LNCaP clone FGC (cell line): Measurements from ENCODE around the gene POLDIP2.

Source experiments
- DNase-seq: peaks from one replicate; pipeline ENCODE4 v3.0.0-alpha.2; 2011; ENCODE audit warnings: low read depth
- H3K4me3 ChIP-seq: 2 replicates; pipeline ENCODE4 v1.5.1; 2011; ENCODE audit warnings: mild to moderate bottlenecking, low read depth, low read length, control low read depth
- CTCF ChIP-seq: IDR thresholded peaks from 2 replicates; pipeline ENCODE4 v1.5.1; 2012; ENCODE audit warnings: mild to moderate bottlenecking; ENCODE audit not compliant: control insufficient read depth, insufficient read depth; ENCODE audit errors: extremely low read depth

The POLDIP2 gene

GRCh38 chr17:28306954-28307401, 50.3 kb downstream of the POLDIP2 start:
- no peak overlapping the region for H3K4me3 ChIP-seq
- DNase-seq = no peak
- TF ChIP-seq CTCF = no peak

DNA sequence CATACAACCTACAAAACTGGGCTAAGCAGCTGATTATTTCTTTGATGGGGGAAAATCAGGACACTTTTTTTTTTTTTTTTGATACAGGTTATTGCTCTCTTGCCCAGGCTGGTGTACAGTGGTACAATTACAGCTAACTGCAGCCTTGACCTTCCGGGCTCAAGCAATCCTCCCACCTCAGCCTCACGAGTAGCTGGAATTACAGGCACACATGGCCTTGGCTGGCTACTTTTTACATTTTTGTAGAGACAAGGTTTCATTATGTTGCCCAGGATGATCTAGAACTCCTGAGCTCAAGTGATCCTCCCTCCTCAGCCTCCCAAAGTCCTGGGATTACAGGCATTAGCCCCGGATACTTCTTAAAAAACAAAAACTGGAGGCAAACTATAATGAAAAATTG, 58.9 kb downstream of the POLDIP2 start:
- no peak for DNase-seq
- no peak for TF ChIP-seq CTCF
- no peak overlapping the region for H3K4me3 ChIP-seq
